NCI-H187 treated with DMSO at 0.1 percent for 48 hours (cell line): ENCODE results near the gene WDR83.
"Not testable (repeated sequence)": the region's sequence is repeated elsewhere in the genome, so short reads cannot be mapped to it uniquely, and the experiment has no call there.

Source experiments
- DNase-seq: peaks from one replicate; lab custom pipeline; 2025; lab: John Stamatoyannopoulos, UW

The WDR83 gene, protein sequence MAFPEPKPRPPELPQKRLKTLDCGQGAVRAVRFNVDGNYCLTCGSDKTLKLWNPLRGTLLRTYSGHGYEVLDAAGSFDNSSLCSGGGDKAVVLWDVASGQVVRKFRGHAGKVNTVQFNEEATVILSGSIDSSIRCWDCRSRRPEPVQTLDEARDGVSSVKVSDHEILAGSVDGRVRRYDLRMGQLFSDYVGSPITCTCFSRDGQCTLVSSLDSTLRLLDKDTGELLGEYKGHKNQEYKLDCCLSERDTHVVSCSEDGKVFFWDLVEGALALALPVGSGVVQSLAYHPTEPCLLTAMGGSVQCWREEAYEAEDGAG

DNA sequence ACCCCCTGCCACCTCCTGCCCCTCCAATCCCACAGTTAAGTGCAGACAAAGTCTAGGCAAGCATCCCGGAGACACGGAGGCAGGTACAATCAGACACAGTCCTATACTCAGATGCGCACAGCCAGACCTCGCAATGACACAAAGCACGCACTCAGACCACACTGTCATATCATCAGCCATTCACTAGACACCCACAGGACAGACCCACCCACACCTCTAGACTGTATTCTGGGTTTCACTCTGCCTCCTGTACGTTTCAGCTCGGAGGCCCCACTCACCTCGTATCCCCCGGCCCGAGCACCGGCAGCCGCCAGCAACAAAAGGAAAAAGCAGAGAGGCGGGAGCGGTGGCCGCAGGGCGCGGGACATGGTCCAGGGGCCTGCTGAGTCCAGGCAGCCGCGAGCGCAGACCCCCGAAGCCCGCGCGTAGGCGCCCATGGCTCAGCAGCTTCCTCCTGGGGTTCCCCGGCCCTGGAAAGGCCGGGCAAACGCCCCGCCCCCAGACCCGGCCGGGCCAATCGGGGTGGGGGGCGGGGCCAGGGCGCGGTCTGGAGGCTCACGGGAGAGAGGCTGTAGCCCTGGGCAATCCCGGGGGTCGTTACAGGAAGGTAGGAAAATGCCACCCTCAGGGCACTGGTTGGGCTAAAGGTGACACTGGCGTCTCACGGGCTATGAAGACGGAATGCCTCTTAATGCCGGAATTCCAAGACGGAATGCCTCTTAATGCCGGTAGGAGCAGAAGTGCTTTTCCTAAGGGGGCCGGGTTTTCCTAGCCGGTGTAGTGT, at the start of gene WDR83, which contains the start of gene MAN2B1:
WDR83 (plus strand) TSS at position 543 of the 784 bp plus-strand sequence. CDS start 2,984 bp downstream, outside the sequence.
MAN2B1 (minus strand) TSS at position 478 of the 784 bp plus-strand sequence; CDS start at position 437, 41 bp downstream.
- DNase-seq, result no peak

- DNase-seq, result no peak
Measured at GRCh38 chr19:12617646-12618045, 49.0 kb upstream of the WDR83 start.

GRCh38 chr19:12621253-12622024, 45.2 kb upstream of the WDR83 start:
- DNase-seq, result not testable (repeated sequence)

GRCh38 chr19:12623361-12624031, 43.1 kb upstream of the WDR83 start:
- DNase-seq, result no peak

- no peak for DNase-seq
Measured at GRCh38 chr19:12626958-12627357, 39.6 kb upstream of the WDR83 start.

GRCh38 chr19:12628040-12629022, 38.3 kb upstream of the WDR83 start:
- no peak for DNase-seq

DNA sequence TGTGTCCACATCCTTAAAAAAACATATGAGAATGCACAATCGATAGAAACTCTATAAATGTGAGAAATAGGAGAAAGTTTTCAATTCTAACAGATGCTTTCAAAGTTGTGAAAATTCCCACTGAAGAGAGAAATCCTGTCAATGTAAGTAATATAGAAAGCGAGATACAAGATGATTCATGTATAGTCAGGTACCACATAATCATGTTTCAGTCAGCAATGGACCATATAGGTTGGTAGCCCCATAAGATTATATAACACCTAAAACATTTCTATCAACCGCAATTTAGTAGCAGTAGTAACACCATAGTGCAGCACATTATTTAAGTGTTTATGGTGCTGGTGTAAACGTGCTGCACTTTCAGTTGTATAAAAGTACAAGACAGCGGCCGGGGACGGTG, 37.4 kb upstream of the WDR83 start:
- DNase-seq, result no peak

- no peak for DNase-seq
Measured at GRCh38 chr19:12636631-12637030, 30.0 kb upstream of the WDR83 start.

DNA sequence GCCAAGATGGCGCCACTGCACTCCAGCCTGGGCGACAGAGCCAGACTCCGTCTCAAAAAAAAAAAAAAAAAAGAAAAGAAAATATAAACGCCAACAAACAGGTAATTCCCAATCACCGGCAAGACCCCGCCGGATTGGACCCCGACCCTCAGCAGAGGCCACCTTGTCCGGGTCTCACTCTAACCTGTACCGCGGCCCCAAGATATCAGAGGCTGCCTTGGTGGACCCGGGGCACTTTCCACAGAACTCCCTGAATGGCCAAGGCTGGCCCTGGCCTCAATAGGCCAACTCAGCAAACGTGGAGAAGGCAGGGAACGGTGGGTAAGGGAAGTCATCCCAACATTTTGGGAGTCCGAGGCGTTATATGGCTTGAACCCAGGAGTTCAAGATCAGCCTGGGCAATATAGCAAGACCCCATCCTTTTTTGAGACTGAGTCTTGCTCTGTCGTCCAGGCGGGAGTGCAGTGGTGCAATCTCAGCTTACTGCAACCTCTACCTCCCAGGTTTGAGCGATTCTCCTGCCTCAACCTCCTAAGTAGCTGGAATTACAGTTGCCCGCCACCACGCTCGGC, 27.9 kb upstream of the WDR83 start:
- no peak for DNase-seq

DNA sequence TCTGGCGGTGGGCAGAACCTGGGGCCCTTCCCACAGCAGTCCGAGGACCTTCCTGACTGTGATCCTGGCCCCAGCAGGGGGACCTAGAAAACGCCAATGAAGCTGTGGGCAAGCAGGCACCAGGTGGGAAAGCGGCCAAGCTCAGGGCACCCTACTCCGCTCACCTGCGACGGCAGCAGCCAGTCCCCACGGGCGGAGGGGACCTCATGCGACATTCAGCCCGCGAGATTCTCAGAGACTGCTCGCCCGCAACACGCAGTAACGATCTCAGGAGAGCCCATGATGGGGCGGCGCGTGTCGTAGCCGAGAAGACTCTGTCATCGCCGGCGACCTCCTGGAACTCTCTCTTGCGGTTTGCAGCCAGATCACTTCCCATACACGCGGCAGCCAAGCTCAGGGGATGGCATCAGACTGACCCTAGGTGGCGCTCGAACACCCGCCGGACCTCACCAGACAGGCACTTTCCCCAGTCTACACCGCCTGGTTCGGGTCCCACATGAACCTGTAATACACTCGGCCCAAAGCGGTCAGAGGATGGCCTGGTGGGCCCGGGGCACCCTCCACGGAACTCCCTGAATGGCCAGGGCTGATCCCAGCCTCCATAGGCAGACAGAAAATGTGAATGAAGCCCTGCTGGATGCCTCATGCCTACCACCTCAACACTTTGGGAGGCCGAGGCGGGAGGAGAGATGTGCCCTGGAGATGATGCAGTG, 26.6 kb upstream of the WDR83 start:
- DNase-seq, result no peak

DNA sequence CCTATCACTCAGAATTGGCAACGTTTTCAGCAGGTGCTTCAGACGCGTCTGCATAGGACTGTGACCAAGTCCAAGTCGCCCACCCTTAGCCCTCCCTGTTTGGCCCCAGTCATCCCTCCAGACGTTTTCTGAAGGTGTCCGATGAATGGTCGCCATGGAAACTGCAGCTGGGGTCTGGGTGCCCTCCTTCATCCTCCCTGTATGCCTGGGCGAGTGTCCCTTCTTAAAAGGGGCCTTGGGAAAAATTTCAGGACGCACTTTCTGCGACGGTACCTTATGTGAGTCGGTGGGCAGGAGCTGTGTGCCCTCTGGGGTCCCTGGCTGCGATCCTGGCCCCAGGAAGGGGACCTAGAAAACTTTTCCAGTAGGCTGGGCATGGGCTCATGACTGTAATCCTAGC, 25.2 kb upstream of the WDR83 start:
- no peak for DNase-seq

DNA sequence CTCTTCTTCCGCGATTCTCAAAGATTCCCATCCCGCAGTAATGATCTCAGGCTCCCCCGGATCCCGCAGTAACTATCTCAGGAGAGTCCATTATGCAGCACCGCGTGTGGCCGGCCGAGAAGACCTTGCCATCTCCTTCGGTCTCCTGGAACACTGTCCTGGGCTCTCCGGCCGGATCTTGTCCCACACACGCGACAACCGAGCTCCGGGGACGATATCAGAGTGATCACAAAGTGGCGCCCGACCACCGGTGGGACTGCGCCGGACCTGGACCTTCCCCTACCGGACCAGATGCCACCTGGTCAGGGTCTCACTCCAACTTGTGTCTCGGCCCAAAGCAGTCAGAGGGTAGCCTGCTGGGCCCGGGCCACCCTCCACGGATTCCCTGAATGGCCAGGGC, 24.1 kb upstream of the WDR83 start:
- no peak for DNase-seq

DNA sequence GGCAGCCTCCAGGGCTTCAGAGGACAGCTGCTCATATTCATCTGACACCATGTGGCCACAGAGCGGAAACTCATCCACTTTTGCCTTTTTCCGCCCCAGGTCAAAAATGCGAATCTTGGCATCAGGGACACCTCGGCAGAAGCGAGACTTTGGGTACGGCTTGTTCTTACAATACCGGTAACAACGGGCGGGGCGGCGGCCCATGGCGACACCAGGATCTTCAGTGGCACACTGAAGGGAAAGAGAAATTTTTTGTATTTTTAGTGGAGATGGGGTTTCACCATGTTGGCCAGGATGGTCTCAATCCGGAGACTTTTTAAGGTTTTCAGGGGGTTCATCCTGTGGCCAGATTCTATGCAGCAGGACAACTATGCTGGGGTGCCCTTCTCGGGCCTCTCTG, 22.9 kb upstream of the WDR83 start:
- not testable (repeated sequence) for DNase-seq

GRCh38 chr19:12646551-12646950, 20.1 kb upstream of the WDR83 start:
- DNase-seq, result no peak

- no peak for DNase-seq
Measured at GRCh38 chr19:12647047-12647446, 19.6 kb upstream of the WDR83 start.

DNA sequence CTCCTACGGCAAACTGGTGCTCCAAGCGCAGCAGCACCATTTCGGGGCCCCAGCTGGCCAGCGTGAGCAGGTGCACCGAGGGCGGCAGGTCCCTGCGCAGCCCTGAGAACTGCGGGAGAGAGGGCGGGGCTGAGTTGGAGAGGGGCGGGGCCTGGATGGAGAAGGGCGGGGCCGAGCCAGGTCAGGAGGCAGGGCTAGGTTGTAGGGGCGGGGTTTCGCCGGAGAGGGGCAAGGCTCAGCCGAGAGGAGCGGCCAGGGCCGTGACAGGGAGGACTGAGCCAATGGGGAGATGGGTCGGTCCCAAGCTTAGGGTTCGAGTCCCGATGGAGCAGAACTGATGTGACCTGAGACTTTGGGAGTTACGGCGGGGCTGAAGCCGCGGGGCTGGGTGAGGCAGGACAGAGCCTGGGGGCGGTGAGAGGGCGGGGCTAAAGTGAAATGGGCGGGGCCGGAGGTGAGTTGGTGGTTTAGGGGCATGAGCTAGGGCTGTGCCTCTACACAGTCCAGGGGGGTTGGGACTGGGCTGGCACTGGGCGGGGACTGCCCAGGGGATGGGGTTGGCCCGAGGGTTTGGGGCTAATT, 19.0 kb upstream of the WDR83 start:
- no peak for DNase-seq

GRCh38 chr19:12648088-12648487, 18.5 kb upstream of the WDR83 start:
- no peak for DNase-seq

- no peak for DNase-seq
Measured at GRCh38 chr19:12649941-12650340, 16.7 kb upstream of the WDR83 start.

- no peak for DNase-seq
Measured at GRCh38 chr19:12652219-12652618, 14.4 kb upstream of the WDR83 start.
